Heart left ventricle (tissue), 13 donors: ENCODE measurements around the gene ZNF23.

ENCODE experiments used
- POLR2A ChIP-seq, 2 donors: fragments of 450-650 bp; IDR thresholded peaks; one replicate each; pipeline ENCODE4 v1.6.1; 2017; ENCODE audit warnings: antibody characterized with exemption in 2 of 2, mild to moderate bottlenecking in 2 of 2, moderate library complexity in 2 of 2
- TF ChIP-seq, protein P1 (sequence below), 12 donors: fragments of 200-600 bp; sonication (generic) in 4 of 12; IDR thresholded peaks; one replicate each; pipeline versions ENCODE4 v1.5.0 to v1.8.0; 2018 to 2022; ENCODE audit warnings: antibody characterized with exemption in 12 of 12, mild to moderate bottlenecking in 5 of 12
- donor health status: ischemic (EF 13 %, LVEDD 7.1; RV severe dilation, severe dysfunction).
- donor health status: DM: no; HTN: yes; CAD: no.
- donor health status: DM: no; HTN: no; CAD: no.
- donor health status: ischemic (EF 25% LVEDD 6.9; RV normal size, moderate dysfunction).
- donor health status: ischemic (EF 25% LVEDD 5.7; RV mildly dilated, moderate dysfunction).
- donor health status: ischemic (EF 35%, LVEDD 5.7; RV mildly dilated, moderate dysfunction).
- donor health status: nonischemic (EF 11% LVEDD 7.7; RV severe dilation, severe dysfunction).
- donor health status: DM: yes; HTN: yes; CAD: no.
- donor health status: PGD.
- donor health status: ischemic (EF 29% LVEDD 5.4; RV normal size, mild dysfunction).
- donor health status: nonischemic (EF 23%, LVEDD 6.1; RV moderate dilation, normal function).

DNA sequence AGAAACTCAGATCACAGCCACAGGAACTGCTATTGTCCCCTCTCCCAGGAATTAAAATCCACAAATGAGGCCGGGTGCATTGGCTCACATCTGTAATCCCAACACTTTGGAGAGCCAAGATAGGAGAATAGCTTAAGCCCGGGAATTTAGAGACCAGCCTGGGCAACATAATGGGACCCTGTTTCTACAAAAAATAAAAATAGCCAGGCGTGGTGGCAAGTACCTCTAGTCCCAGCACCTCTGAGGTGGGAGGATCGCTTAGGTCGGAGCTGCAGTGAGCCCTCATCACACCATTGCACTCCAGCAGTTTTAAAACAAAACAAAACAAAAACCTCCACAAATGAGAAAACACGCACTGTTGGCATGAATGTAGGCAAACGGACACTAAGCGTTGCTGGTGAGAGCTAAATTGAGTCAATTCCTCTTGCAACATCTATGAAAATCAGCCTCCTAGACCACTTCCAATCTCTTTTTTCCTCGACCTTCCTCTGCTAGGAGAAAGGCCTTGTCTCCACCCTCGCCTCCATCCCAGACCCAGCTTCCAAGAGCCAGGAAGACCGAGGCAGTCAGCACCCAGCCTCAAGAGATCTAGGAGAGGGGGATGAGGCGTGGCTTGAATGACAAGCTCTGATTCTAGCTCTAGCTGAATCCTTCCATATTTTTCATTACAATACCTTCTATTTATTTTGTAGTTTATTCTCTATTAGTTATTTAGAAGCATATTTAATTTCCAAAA is 35.0 kb downstream of the ZNF23 start:
- TF ChIP-seq, protein P1, sequence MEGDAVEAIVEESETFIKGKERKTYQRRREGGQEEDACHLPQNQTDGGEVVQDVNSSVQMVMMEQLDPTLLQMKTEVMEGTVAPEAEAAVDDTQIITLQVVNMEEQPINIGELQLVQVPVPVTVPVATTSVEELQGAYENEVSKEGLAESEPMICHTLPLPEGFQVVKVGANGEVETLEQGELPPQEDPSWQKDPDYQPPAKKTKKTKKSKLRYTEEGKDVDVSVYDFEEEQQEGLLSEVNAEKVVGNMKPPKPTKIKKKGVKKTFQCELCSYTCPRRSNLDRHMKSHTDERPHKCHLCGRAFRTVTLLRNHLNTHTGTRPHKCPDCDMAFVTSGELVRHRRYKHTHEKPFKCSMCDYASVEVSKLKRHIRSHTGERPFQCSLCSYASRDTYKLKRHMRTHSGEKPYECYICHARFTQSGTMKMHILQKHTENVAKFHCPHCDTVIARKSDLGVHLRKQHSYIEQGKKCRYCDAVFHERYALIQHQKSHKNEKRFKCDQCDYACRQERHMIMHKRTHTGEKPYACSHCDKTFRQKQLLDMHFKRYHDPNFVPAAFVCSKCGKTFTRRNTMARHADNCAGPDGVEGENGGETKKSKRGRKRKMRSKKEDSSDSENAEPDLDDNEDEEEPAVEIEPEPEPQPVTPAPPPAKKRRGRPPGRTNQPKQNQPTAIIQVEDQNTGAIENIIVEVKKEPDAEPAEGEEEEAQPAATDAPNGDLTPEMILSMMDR (IDR thresholded peaks at IDR 0.05), result no peak
- no peak for TF ChIP-seq POLR2A (IDR thresholded peaks at IDR 0.05)
